GM23338 (cell line): ENCODE results near the gene ZER1. TPM values are rescaled to one million over a fixed set of nuclear protein-coding genes. Genes with fewer than 3 reads are reported as not detected.
A peak's percentile ranks its signal among the peaks of the same experiment; 100 is the strongest.

Source experiments
- ATAC-seq: fragments of 200-7000 bp; cut with Tn5 transposase; 3 replicates; pipeline ENCODE4 v1.9.1; 2020
- DNase-seq: peaks from one replicate; pipeline ENCODE4 v3.0.0-alpha.2; 2015; ENCODE audit warnings: low spot score
- H2AFZ ChIP-seq: fragments of 200-600 bp; sonication (generic); 2 replicates; pipeline ENCODE4 v1.8.0; 2016; ENCODE audit warnings: antibody characterized with exemption, mild to moderate bottlenecking, moderate library complexity
- H3F3A ChIP-seq: fragments of 200-600 bp; sonication (generic); replicated peaks from 2 replicates; pipeline ENCODE4 v1.8.0; 2017; ENCODE audit warnings: antibody characterized with exemption, mixed run types, low read depth
- H3K27ac ChIP-seq: fragments of 200-600 bp; sonication (generic); 2 replicates; pipeline ENCODE4 v1.6.1; 2016; ENCODE audit warnings: low read depth
- H3K27me3 ChIP-seq: fragments of 200-600 bp; sonication (generic); 2 replicates; pipeline ENCODE4 v1.8.0; 2016; ENCODE audit warnings: mild to moderate bottlenecking, mixed run types, moderate library complexity; ENCODE audit not compliant: insufficient read depth
- H3K36me3 ChIP-seq: fragments of 200-600 bp; sonication (generic); 2 replicates; pipeline ENCODE4 v1.8.0; 2016; ENCODE audit warnings: mild to moderate bottlenecking; ENCODE audit not compliant: insufficient read depth
- H3K4me1 ChIP-seq: fragments of 200-600 bp; sonication (generic); 2 replicates; pipeline ENCODE4 v1.8.0; 2016; ENCODE audit warnings: mild to moderate bottlenecking, moderate library complexity; ENCODE audit not compliant: insufficient read depth
- H3K4me2 ChIP-seq: fragments of 200-600 bp; sonication (generic); 2 replicates; pipeline ENCODE4 v1.7.1; 2017; ENCODE audit warnings: mixed run types
- H3K4me3 ChIP-seq: fragments of 200-600 bp; sonication (generic); 2 replicates; pipeline ENCODE4 v1.6.1; 2016; ENCODE audit warnings: mixed run types
- H3K79me2 ChIP-seq: fragments of 200-600 bp; sonication (generic); replicated peaks from 2 replicates; pipeline ENCODE4 v1.8.0; 2017; ENCODE audit warnings: mild to moderate bottlenecking; ENCODE audit not compliant: insufficient read depth
- H3K9me2 ChIP-seq: fragments of 200-600 bp; sonication (generic); 2 replicates; pipeline ENCODE4 v1.8.0; 2017; ENCODE audit not compliant: insufficient read depth
- H4K20me1 ChIP-seq: fragments of 200-600 bp; sonication (generic); replicated peaks from 2 replicates; pipeline ENCODE4 v1.8.0; 2017; ENCODE audit warnings: mild to moderate bottlenecking; ENCODE audit not compliant: insufficient read depth
- H3K27ac Mint-ChIP-seq: 2 replicates; pipeline ENCODE4 v1.8.0; 2020; ENCODE audit warnings: inconsistent platforms, mild to moderate bottlenecking, moderate library complexity, mixed read lengths
- H3K27me3 Mint-ChIP-seq: 3 replicates; pipeline ENCODE4 v1.8.0; 2022; ENCODE audit warnings: low read depth, mild to moderate bottlenecking, moderate library complexity, mixed read lengths, inconsistent platforms; ENCODE audit not compliant: insufficient read depth, poor library complexity
- H3K36me3 Mint-ChIP-seq: 3 replicates; pipeline ENCODE4 v1.8.0; 2021; ENCODE audit warnings: low read depth, mild to moderate bottlenecking, inconsistent platforms, moderate library complexity, mixed read lengths
- H3K4me1 Mint-ChIP-seq: 3 replicates; pipeline ENCODE4 v1.8.0; 2020; ENCODE audit warnings: mild to moderate bottlenecking, inconsistent platforms, mixed read lengths
- H3K4me3 Mint-ChIP-seq: 3 replicates; pipeline ENCODE4 v1.8.0; 2021; ENCODE audit warnings: moderate library complexity, mild to moderate bottlenecking, inconsistent platforms, mixed read lengths
- H3K9me3 Mint-ChIP-seq: 3 replicates; pipeline ENCODE4 v1.8.0; 2020; ENCODE audit warnings: moderate library complexity, mild to moderate bottlenecking, inconsistent platforms, mixed read lengths
- EZH2 ChIP-seq: fragments of 200-600 bp; sonication (generic); IDR thresholded peaks from one replicate; pipeline ENCODE4 v1.8.0; 2017; ENCODE audit warnings: antibody characterized with exemption, mild to moderate bottlenecking, low read depth; ENCODE audit not compliant: unreplicated experiment
- POLR2AphosphoS5 ChIP-seq: IDR thresholded peaks from 2 replicates; pipeline ENCODE4 v1.6.1; 2016; ENCODE audit warnings: antibody characterized with exemption, low read depth
- ZNF331 ChIP-seq: fragments of 250-450 bp; sonication (Bioruptor Pico); IDR thresholded peaks from 2 replicates; pipeline ENCODE4 v1.5.0; 2020; ENCODE audit warnings: low read depth, mild to moderate bottlenecking, moderate library complexity
- polyA plus RNA-seq: library from polyadenylated mRNA; unstranded; fragments of >200 nt; fragmentation: Nextera tagmentation; extraction: Ambion mirVana; gene quantifications from 2 replicates; pipeline ENCODE4 v1.2.1, GENCODE V29; 2016
- total RNA-seq: library from RNA; depleted of rRNA; stranded (reverse); fragments of >200 nt; shearing (Covaris generic); gene quantifications from 2 replicates; pipeline ENCODE4 v1.2.3, GENCODE V29; 2014
- TF ChIP-seq, protein P1 (sequence below), 2 experiments: fragments of 200-600 bp in 1 of 2; sonication (generic) in 1 of 2; conservative IDR thresholded peaks; 2 replicates each; pipeline versions ENCODE4 v1.5.1 to v1.6.1; 2016 to 2017; ENCODE audit warnings: antibody characterized with exemption in 2 of 2, low read depth in 2 of 2, mild to moderate bottlenecking in 2 of 2, moderate library complexity in 1 of 2
- TF ChIP-seq, protein P2 (sequence below): IDR thresholded peaks from 2 replicates; pipeline ENCODE4 v1.6.1; 2016; ENCODE audit warnings: antibody characterized with exemption

Gene ZER1
- total and polyA plus RNA-seq, 2 experiments from 2014 or later = 7.0 to 23.9 TPM

DNA sequence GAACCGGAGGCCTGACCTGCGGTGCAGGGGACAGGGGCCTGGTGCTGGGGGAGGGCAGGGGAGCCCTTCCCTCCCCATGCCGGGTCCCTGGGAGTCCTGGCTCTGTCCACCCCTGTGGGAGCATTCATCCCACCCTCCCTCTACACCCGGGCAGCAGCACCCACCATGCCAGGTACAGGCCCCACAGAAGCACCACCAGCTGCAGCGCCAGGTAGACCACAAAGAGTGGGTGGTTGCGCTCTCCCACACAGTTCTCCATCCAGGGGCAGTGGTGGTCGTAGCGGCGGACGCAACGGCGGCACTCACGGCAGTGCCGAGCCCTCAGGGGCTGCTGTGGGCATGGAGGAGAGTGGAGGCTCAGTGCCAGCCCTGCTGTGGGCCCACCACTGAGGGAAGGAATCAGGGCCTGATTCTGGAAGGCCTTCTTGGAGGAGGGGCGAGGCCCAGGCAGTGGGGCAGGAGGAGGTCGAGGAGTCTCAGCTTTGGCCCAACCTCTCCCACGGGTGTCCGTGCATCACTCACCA, 50.2 kb downstream of the ZER1 start:
- H3K4me3 Mint-ChIP-seq = no peak overlapping the region
- no peaks in the 10 kb centered on the region; the same call in 2 of the 3 replicates for H3K9me3 Mint-ChIP-seq
- H3K27me3 ChIP-seq = no peaks in the 10 kb centered on the region
- no peak overlapping the region for H3K4me3 ChIP-seq
- no peak overlapping the region for H3K27ac Mint-ChIP-seq
- no peaks in the 10 kb centered on the region for H3K9me2 ChIP-seq
- peaks cover 30% of the 10 kb centered on the region for H3K27me3 Mint-ChIP-seq
- no peaks in the 10 kb centered on the region for H3K36me3 ChIP-seq
- DNase-seq = no peak
- H3K27ac ChIP-seq = no peak overlapping the region
- H3K4me2 ChIP-seq = no peak overlapping the region
- TF ChIP-seq, protein P1, sequence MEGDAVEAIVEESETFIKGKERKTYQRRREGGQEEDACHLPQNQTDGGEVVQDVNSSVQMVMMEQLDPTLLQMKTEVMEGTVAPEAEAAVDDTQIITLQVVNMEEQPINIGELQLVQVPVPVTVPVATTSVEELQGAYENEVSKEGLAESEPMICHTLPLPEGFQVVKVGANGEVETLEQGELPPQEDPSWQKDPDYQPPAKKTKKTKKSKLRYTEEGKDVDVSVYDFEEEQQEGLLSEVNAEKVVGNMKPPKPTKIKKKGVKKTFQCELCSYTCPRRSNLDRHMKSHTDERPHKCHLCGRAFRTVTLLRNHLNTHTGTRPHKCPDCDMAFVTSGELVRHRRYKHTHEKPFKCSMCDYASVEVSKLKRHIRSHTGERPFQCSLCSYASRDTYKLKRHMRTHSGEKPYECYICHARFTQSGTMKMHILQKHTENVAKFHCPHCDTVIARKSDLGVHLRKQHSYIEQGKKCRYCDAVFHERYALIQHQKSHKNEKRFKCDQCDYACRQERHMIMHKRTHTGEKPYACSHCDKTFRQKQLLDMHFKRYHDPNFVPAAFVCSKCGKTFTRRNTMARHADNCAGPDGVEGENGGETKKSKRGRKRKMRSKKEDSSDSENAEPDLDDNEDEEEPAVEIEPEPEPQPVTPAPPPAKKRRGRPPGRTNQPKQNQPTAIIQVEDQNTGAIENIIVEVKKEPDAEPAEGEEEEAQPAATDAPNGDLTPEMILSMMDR (conservative IDR thresholded peaks at IDR 0.05; ENCODE audit: low read depth in 2 of 2) = no peak
- TF ChIP-seq, protein P2, sequence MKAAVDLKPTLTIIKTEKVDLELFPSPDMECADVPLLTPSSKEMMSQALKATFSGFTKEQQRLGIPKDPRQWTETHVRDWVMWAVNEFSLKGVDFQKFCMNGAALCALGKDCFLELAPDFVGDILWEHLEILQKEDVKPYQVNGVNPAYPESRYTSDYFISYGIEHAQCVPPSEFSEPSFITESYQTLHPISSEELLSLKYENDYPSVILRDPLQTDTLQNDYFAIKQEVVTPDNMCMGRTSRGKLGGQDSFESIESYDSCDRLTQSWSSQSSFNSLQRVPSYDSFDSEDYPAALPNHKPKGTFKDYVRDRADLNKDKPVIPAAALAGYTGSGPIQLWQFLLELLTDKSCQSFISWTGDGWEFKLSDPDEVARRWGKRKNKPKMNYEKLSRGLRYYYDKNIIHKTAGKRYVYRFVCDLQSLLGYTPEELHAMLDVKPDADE = no peak
- peaks cover 3% of the 10 kb centered on the region for H3K4me1 ChIP-seq
- H3F3A ChIP-seq = no peaks in the 10 kb centered on the region; the same call in 1 of the 2 replicates
- no peaks in the 10 kb centered on the region; the same call in 1 of the 2 replicates for H3K79me2 ChIP-seq
- H2AFZ ChIP-seq = no peak overlapping the region
- H4K20me1 ChIP-seq = no peaks in the 10 kb centered on the region; the same call in 1 of the 2 replicates
- H3K4me1 Mint-ChIP-seq = peaks cover 18% of the 10 kb centered on the region
- no peak for ATAC-seq
- H3K36me3 Mint-ChIP-seq = peaks cover 4% of the 10 kb centered on the region

DNA sequence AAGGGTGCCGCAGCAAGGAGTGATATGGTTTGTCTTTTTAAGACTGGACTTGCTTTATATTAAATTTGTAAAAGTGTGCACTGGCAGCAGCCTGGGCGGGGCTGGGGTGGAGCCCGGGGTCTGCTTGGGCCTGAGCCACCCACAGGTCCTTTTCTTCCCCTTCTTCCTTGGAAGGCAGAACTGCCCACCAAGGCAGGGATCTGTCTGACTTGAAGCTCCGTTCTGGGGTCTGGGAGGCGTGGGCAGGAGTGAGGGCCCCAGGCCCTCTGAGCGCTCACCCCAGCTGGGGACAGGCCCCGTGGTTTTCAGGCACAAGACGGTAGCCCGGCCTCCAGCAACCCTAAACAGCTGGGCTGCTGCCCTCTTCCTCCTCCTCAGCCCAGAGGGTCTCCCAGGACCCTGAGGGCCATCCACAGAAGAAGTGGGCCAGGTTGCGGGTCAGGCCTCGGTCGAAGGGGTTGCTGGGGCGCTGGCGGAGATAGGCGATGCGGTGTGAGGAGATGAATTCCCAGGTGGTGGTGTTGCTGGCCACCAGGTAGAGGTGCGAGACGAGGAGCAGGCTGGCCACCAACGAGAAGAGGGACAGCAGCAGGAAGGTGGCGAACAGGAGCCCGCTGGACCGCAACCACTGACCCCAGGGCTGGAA, 50.8 kb downstream of the ZER1 start:
- H3K27ac Mint-ChIP-seq = no peak overlapping the region
- no peaks in the 10 kb centered on the region; the same call in 1 of the 2 replicates for H3K79me2 ChIP-seq
- H3K36me3 Mint-ChIP-seq = peaks cover 4% of the 10 kb centered on the region
- peaks cover 3% of the 10 kb centered on the region for H3K4me1 ChIP-seq
- H3K9me2 ChIP-seq = no peaks in the 10 kb centered on the region
- H3K9me3 Mint-ChIP-seq = no peaks in the 10 kb centered on the region; the same call in 2 of the 3 replicates
- H3K4me3 ChIP-seq = no peak overlapping the region
- DNase-seq = no peak
- H3K27ac ChIP-seq = no peak overlapping the region
- TF ChIP-seq, protein P2 = no peak
- TF ChIP-seq EZH2 (no peak), POLR2AphosphoS5 (no peak), ZNF331 (CRISPR knock-in tag) (no peak)
- H3K4me3 Mint-ChIP-seq = peak overlapping the region; percentile 27; the same call in 1 of the 3 replicates
- peaks cover 18% of the 10 kb centered on the region for H3K4me1 Mint-ChIP-seq
- peaks cover 30% of the 10 kb centered on the region for H3K27me3 Mint-ChIP-seq
- no peak for ATAC-seq
- no peak overlapping the region for H2AFZ ChIP-seq
- no peaks in the 10 kb centered on the region for H3K36me3 ChIP-seq
- H3K27me3 ChIP-seq = no peaks in the 10 kb centered on the region
- no peak overlapping the region for H3K4me2 ChIP-seq
- no peaks in the 10 kb centered on the region; the same call in 1 of the 2 replicates for H4K20me1 ChIP-seq
- no peaks in the 10 kb centered on the region; the same call in 1 of the 2 replicates for H3F3A ChIP-seq
